Measurements from ENCODE around the gene TMEM59.

Gene TMEM59

GRCh38 chr1:54096877-54097240, 43.9 kb upstream of the TMEM59 start:
- Histone ChIP-seq H3K27ac (ENCODE audit: extremely low read depth, low read depth, low read length) (no peak overlapping the region), H3K4me3 (ENCODE audit: low read depth, low read length) (no peak overlapping the region), H3K4me1 (ENCODE audit: control insufficient read depth, insufficient read depth, low read length) (no peaks in the 10 kb centered on the region), H3K36me3 (ENCODE audit: control insufficient read depth in 2 of 2, insufficient read depth in 1 of 2, low read length in 2 of 2) (peaks cover 0 to 10% of the 10 kb centered on the region in 2 experiments; a peak in 1 of 3 replicates), H3K9me3 (ENCODE audit: control insufficient read depth, insufficient read depth, low read depth, low read length) (no peaks in the 10 kb centered on the region)
- ChIA-PET CTCF (interaction anchor here (0.7 kb wide), 1 partner anchor 15 kb away, joined by 3 read pairs; no protein-coding TSS in a partner anchor), POLR2A (no interaction called here)
- TF ChIP-seq ZNF791 (tag by site-specific recombination; IDR thresholded peaks at IDR 0.05) (no peak), ZNF146 (tag by site-specific recombination; IDR thresholded peaks at IDR 0.05) (no peak), ZNF24 (tag by site-specific recombination; IDR thresholded peaks at IDR 0.05) (no peak), KLF10 (tag by site-specific recombination; IDR thresholded peaks at IDR 0.05) (no peak)
- TF ChIP-seq, protein P1, sequence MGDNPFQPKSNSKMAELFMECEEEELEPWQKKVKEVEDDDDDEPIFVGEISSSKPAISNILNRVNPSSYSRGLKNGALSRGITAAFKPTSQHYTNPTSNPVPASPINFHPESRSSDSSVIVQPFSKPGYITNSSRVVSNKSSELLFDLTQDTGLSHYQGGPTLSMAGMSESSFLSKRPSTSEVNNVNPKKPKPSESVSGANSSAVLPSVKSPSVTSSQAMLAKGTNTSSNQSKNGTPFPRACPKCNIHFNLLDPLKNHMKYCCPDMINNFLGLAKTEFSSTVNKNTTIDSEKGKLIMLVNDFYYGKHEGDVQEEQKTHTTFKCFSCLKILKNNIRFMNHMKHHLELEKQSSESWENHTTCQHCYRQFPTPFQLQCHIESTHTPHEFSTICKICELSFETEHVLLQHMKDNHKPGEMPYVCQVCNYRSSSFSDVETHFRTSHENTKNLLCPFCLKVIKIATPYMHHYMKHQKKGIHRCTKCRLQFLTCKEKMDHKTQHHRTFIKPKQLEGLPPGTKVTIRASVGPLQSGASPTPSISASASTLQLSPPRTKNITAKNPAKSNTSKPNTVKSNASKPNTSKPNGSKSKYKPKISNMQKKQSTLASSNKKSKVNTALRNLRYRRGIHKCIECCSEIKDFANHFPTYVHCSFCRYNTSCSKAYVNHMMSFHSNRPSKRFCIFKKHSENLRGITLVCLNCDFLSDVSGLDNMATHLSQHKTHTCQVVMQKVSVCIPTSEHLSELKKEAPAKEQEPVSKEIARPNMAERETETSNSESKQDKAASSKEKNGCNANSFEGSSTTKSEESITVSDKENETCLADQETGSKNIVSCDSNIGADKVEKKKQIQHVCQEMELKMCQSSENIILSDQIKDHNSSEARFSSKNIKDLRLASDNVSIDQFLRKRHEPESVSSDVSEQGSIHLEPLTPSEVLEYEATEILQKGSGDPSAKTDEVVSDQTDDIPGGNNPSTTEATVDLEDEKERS (tag by site-specific recombination; IDR thresholded peaks at IDR 0.05), result no peak

- CTCF ChIA-PET, result no interaction called here
- POLR2A ChIA-PET, result no interaction called here
- Histone ChIP-seq H3K9me3 (ENCODE audit: control insufficient read depth, insufficient read depth, low read depth, low read length) (no peaks in the 10 kb centered on the region), H3K36me3 (ENCODE audit: control insufficient read depth in 2 of 2, insufficient read depth in 1 of 2, low read length in 2 of 2) (peaks cover 0 to 10% of the 10 kb centered on the region in 2 experiments; a peak in 1 of 3 replicates), H3K27ac (ENCODE audit: extremely low read depth, low read depth, low read length) (no peak overlapping the region), H3K4me1 (ENCODE audit: control insufficient read depth, insufficient read depth, low read length) (no peaks in the 10 kb centered on the region), H3K4me3 (ENCODE audit: low read depth, low read length) (no peak overlapping the region)
- TF ChIP-seq ZNF837 (tag by site-specific recombination; IDR thresholded peaks at IDR 0.05), result no peak
- TF ChIP-seq, protein P2, sequence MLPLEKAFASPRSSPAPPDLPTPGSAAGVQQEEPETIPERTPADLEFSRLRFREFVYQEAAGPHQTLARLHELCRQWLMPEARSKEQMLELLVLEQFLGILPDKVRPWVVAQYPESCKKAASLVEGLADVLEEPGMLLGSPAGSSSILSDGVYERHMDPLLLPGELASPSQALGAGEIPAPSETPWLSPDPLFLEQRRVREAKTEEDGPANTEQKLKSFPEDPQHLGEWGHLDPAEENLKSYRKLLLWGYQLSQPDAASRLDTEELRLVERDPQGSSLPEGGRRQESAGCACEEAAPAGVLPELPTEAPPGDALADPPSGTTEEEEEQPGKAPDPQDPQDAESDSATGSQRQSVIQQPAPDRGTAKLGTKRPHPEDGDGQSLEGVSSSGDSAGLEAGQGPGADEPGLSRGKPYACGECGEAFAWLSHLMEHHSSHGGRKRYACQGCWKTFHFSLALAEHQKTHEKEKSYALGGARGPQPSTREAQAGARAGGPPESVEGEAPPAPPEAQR (tag by site-specific recombination; IDR thresholded peaks at IDR 0.05), result no peak
- TF ChIP-seq ZNF610 (tag by site-specific recombination; IDR thresholded peaks at IDR 0.05; ENCODE audit: borderline replicate concordance), result no peak
- no peak for TF ChIP-seq HOXC10 (CRISPR knock-in tag; IDR thresholded peaks at IDR 0.05)
- no peak for TF ChIP-seq ZNF521 (tag by site-specific recombination; IDR thresholded peaks at IDR 0.05)
- no peak for TF ChIP-seq GLIS1 (tag by site-specific recombination; IDR thresholded peaks at IDR 0.05)
- TF ChIP-seq, protein P3, sequence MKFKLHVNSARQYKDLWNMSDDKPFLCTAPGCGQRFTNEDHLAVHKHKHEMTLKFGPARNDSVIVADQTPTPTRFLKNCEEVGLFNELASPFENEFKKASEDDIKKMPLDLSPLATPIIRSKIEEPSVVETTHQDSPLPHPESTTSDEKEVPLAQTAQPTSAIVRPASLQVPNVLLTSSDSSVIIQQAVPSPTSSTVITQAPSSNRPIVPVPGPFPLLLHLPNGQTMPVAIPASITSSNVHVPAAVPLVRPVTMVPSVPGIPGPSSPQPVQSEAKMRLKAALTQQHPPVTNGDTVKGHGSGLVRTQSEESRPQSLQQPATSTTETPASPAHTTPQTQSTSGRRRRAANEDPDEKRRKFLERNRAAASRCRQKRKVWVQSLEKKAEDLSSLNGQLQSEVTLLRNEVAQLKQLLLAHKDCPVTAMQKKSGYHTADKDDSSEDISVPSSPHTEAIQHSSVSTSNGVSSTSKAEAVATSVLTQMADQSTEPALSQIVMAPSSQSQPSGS (tag by site-specific recombination; IDR thresholded peaks at IDR 0.05; ENCODE audit: low read depth), result no peak
- TF ChIP-seq, protein P4, sequence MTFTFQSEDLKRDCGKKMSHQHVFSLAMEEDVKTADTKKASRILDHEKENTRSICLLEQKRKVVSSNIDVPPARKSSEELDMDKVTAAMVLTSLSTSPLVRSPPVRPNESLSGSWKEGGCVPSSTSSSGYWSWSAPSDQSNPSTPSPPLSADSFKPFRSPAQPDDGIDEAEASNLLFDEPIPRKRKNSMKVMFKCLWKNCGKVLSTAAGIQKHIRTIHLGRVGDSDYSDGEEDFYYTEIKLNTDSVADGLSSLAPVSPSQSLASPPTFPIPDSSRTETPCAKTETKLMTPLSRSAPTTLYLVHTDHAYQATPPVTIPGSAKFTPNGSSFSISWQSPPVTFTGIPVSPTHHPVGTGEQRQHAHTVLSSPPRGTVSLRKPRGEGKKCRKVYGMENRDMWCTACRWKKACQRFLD (tag by site-specific recombination; IDR thresholded peaks at IDR 0.05), result no peak
- TF ChIP-seq, protein P5, sequence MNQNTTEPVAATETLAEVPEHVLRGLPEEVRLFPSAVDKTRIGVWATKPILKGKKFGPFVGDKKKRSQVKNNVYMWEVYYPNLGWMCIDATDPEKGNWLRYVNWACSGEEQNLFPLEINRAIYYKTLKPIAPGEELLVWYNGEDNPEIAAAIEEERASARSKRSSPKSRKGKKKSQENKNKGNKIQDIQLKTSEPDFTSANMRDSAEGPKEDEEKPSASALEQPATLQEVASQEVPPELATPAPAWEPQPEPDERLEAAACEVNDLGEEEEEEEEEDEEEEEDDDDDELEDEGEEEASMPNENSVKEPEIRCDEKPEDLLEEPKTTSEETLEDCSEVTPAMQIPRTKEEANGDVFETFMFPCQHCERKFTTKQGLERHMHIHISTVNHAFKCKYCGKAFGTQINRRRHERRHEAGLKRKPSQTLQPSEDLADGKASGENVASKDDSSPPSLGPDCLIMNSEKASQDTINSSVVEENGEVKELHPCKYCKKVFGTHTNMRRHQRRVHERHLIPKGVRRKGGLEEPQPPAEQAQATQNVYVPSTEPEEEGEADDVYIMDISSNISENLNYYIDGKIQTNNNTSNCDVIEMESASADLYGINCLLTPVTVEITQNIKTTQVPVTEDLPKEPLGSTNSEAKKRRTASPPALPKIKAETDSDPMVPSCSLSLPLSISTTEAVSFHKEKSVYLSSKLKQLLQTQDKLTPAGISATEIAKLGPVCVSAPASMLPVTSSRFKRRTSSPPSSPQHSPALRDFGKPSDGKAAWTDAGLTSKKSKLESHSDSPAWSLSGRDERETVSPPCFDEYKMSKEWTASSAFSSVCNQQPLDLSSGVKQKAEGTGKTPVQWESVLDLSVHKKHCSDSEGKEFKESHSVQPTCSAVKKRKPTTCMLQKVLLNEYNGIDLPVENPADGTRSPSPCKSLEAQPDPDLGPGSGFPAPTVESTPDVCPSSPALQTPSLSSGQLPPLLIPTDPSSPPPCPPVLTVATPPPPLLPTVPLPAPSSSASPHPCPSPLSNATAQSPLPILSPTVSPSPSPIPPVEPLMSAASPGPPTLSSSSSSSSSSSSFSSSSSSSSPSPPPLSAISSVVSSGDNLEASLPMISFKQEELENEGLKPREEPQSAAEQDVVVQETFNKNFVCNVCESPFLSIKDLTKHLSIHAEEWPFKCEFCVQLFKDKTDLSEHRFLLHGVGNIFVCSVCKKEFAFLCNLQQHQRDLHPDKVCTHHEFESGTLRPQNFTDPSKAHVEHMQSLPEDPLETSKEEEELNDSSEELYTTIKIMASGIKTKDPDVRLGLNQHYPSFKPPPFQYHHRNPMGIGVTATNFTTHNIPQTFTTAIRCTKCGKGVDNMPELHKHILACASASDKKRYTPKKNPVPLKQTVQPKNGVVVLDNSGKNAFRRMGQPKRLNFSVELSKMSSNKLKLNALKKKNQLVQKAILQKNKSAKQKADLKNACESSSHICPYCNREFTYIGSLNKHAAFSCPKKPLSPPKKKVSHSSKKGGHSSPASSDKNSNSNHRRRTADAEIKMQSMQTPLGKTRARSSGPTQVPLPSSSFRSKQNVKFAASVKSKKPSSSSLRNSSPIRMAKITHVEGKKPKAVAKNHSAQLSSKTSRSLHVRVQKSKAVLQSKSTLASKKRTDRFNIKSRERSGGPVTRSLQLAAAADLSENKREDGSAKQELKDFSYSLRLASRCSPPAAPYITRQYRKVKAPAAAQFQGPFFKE (tag by site-specific recombination; IDR thresholded peaks at IDR 0.05; ENCODE audit: borderline replicate concordance), result no peak
- no peak for TF ChIP-seq ZNF157 (tag by site-specific recombination; IDR thresholded peaks at IDR 0.05)
- TF ChIP-seq, protein P6, sequence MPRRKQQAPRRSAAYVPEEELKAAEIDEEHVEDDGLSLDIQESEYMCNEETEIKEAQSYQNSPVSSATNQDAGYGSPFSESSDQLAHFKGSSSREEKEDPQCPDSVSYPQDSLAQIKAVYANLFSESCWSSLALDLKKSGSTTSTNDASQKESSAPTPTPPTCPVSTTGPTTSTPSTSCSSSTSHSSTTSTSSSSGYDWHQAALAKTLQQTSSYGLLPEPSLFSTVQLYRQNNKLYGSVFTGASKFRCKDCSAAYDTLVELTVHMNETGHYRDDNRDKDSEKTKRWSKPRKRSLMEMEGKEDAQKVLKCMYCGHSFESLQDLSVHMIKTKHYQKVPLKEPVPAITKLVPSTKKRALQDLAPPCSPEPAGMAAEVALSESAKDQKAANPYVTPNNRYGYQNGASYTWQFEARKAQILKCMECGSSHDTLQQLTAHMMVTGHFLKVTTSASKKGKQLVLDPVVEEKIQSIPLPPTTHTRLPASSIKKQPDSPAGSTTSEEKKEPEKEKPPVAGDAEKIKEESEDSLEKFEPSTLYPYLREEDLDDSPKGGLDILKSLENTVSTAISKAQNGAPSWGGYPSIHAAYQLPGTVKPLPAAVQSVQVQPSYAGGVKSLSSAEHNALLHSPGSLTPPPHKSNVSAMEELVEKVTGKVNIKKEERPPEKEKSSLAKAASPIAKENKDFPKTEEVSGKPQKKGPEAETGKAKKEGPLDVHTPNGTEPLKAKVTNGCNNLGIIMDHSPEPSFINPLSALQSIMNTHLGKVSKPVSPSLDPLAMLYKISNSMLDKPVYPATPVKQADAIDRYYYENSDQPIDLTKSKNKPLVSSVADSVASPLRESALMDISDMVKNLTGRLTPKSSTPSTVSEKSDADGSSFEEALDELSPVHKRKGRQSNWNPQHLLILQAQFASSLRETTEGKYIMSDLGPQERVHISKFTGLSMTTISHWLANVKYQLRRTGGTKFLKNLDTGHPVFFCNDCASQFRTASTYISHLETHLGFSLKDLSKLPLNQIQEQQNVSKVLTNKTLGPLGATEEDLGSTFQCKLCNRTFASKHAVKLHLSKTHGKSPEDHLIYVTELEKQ (tag by site-specific recombination; IDR thresholded peaks at IDR 0.05; ENCODE audit: borderline replicate concordance), result no peak
- TF ChIP-seq KLF1 (tag by site-specific recombination; IDR thresholded peaks at IDR 0.05), result no peak
These were observed 43.3 kb upstream of the TMEM59 start for GRCh38 chr1:54096227-54096876.

Measured in HEK293 (cell line).